GM21423 (cell line): ENCODE results near the gene MVK.

Experiments
- ATAC-seq: cut with Tn5 transposase; IDR thresholded peaks from one replicate; pipeline ENCODE4 v1.9.1; 2021; ENCODE audit warnings: mild to moderate bottlenecking, moderate library complexity; ENCODE audit not compliant: unreplicated experiment

The MVK gene

DNA sequence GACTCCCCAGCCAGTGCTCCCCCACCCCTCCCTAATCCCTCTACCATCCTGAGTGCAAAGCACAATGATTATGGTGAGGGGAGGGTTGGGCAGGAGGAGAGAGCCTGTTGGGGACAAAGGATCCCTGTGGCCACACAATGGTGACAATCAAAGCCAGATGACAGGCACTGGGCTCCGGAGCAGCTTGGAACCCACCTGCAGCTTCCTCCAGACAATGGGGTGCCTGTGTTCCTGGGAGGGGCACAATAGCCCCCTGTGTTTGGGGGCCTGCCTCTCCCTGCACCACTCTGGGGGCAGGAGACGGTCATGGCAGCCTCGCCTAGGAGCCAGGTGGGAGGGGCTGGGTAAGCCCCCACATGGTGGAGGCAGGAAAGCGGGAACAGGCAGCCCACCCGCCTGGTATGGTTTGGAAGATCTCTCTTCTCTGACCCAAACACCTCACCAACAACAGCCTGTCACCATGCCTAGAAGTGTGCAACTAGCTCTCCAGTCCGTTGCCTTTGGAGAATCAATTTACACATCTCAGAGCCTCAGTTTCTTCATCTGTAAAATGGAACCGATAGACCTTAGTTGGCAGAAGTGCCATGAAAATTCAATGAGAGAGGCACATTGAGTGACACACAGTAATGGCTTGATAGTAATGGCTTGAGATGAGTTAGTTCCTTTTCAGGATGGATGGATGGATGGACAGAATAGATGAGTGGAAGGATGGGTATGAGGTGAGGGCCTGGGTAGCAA is 53.0 kb downstream of the MVK start:
- no peak for ATAC-seq

- no peak for ATAC-seq
Measured at GRCh38 chr12:109627633-109628032, 54.0 kb downstream of the MVK start.

DNA sequence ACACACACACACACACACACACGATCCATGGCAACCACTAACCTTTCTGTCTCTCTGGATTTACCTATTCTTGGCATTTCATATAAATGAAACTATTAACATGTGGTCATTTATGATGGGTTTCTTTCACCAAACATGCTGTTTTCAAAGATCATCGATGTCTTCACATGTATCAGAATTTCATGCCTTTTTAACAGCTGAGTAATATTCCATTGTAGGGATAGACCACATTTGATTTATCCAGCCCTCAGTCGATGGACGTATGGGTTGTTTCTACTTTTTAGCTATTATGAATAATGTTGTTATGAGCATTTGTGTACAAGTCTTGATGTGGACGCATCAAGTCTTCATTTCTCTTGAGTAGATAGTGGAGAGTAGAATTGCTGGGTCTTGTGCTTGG is 56.5 kb downstream of the MVK start:
- no peak for ATAC-seq

GRCh38 chr12:109630815-109631214 is 57.2 kb downstream of the MVK start:
- ATAC-seq = no peak

- no peak for ATAC-seq
Measured at GRCh38 chr12:109631302-109631701, 57.7 kb downstream of the MVK start.

GRCh38 chr12:109631751-109632150 is 58.2 kb downstream of the MVK start:
- no peak for ATAC-seq

- no peak for ATAC-seq
Measured at GRCh38 chr12:109632342-109632741, 58.7 kb downstream of the MVK start.

GRCh38 chr12:109635717-109636116 is 62.1 kb downstream of the MVK start:
- ATAC-seq = no peak

DNA sequence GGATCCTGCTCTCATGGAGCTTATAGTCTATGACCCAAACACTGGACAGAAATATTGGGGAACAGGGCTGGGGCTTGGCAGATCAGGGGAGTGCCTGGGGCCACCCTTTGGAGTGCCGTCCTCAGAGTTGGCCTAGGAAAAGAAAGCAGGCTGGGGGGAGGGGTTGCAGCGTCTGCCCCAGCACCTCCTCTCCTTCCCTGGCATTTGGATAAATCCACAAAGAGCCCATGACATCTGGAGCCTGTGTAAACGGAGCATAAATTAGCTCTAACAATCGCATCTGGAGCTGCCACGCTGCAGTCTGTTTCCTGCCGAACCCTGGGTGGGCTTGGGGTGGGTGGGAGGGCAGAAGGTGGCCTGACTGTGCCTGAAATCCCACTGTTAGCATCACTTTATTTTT is 63.8 kb downstream of the MVK start:
- no peak for ATAC-seq

DNA sequence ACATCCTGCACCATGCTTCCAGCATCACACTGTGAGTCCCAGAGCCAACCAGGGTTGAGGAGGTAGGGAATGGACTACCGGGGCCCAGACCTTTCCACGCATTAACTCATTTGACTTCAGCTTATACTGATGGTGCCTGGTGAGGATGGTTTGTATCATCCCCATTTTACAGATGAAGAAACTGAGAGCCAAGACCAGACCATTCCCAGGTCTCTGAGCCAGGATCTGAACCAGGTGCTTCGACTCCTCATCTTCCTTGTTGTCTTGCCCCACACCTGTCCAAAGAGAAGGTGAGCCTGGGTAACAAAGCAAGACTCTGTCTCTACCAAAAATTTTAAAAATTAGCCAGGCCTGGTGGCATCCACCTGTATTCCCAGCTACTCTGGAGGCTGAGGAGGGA is 64.4 kb downstream of the MVK start:
- no peak for ATAC-seq

GRCh38 chr12:109638735-109639134 is 65.1 kb downstream of the MVK start:
- ATAC-seq = no peak

DNA sequence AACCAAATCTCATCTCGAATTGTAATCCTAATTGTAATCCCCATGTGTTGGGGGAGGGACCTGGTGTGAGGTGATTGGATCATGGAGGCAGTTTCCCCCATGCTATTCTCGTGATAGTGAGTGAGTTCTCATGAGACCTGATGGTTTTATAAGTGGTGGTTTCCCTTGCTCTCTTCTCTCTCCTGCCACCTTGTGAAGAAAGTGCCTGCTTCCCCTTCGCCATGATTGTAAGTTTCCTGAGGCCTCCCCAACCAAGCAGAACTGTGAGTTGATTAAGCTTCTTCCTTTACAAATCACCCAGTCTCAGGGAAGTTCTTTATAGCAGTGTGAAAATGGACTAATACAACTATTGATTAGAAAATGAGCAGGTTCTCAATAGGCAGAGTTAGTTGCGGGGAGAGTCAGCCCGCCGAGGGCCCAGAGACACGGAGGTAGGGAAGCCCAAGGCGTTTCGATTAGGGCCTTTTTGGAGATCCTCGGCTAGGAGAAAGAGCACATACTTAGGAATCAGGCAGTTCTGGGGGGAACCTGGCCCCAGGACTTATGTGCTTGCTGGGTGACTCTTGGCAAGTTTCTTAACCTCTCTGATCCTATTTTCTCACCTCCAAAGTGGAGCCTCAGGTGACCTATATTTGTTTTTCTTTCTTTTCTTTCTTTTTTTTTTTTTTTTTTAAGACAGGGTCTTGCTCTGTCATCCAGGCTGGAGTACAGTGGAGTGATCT is 65.7 kb downstream of the MVK start:
- no peak for ATAC-seq

GRCh38 chr12:109640961-109641360 is 67.4 kb downstream of the MVK start:
- ATAC-seq = no peak

DNA sequence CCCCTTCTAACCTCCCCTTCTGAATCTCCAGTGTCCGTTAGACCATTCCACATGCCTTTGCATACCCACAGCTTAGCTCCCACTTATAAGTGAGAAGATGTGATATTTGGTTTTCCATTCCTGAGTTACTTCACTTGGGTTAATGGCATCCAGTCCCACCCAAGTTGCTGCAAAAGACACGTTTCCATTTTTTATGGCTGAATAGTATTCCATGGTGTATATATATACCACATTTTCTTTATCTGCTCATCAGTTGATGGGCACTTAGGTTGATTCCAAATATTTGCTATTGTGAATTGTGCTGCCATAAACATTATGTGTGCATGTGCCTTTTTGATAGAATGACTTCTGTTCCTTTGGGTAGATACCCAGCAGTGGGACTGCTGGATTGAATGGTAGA is 67.8 kb downstream of the MVK start:
- ATAC-seq = no peak

- ATAC-seq = no peak
Measured at GRCh38 chr12:109642506-109643132, 69.0 kb downstream of the MVK start.

DNA sequence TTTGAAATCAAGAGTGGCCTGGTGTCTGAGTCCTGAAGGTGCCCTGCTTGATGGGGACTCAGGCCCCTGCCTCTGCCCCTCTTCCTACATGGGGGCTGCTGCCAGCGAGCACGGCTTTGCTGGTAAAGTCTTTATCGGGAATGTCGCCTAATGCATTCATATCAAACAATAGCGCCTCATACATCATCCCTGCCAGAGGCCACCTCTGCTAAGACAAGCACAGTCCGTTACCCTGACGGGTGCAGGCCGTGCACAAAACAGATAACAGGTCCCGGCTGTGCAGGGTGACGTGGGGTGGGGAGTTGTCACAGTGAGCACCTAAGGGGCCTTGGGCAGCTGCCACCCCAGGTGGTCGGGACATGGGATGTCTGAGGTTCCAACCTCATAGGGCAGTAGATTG is 71.6 kb downstream of the MVK start:
- no peak for ATAC-seq

GRCh38 chr12:109645708-109646107 is 72.1 kb downstream of the MVK start:
- no peak for ATAC-seq
